ENCODE measurements around the gene CAP2.

The CAP2 gene

DNA sequence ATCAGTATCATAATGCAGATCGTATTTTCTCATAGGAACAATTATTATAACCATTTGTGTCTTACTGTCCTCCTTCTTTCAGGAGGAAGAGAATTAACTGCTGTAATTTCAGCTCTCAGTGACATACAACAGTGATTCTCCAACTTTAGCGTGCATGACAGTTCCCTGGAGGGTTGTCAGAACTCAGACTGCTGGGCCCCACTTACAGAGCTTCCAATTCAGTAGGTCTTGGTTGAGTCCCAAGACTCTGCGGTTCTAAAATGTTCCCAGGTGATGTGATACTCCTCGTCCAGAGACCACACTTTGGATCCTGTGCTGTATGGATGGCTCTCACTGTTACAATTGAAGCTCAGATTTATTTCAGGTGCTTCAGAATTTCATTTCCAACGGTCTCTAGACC lies 72.8 kb downstream of the CAP2 start:
- no peak for TF ChIP-seq ZNF274 (IDR thresholded peaks at IDR 0.05; ENCODE audit: low read depth, low read length)

DNA sequence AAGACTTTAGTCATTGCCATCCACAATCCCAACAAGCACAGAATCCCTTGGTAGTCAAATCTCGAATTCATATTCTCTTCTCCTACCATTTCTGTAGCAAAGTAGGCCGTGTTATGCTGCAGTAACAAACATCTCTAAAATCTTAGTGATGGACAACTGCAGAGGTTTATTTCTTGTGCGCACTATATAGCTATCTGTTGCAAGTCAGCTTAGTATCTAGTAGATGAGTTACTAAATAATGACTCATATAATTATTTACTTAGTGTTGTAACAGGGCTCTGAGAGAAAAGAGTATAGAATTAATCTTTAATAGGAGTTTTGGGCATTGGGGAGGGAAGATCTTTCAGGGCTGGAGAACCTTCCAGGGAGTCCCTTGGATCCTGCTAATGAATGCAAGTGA lies 73.3 kb downstream of the CAP2 start:
- no peak overlapping the region for H3K4me3 ChIP-seq (ENCODE audit: low read length)
- TF ChIP-seq ZNF274 (IDR thresholded peaks at IDR 0.05; ENCODE audit: low read depth, low read length): no peak

More for the DNA sequence above, 72.8 kb downstream of the CAP2 start:
- H3K4me3 ChIP-seq (ENCODE audit: low read length): no peak overlapping the region

- TF ChIP-seq ZNF274 (IDR thresholded peaks at IDR 0.05; ENCODE audit: low read depth, low read length): no peak
- no peak overlapping the region for H3K4me3 ChIP-seq (ENCODE audit: low read length)
Measured at GRCh38 chr6:17469006-17469832, 75.8 kb downstream of the CAP2 start.

DNA sequence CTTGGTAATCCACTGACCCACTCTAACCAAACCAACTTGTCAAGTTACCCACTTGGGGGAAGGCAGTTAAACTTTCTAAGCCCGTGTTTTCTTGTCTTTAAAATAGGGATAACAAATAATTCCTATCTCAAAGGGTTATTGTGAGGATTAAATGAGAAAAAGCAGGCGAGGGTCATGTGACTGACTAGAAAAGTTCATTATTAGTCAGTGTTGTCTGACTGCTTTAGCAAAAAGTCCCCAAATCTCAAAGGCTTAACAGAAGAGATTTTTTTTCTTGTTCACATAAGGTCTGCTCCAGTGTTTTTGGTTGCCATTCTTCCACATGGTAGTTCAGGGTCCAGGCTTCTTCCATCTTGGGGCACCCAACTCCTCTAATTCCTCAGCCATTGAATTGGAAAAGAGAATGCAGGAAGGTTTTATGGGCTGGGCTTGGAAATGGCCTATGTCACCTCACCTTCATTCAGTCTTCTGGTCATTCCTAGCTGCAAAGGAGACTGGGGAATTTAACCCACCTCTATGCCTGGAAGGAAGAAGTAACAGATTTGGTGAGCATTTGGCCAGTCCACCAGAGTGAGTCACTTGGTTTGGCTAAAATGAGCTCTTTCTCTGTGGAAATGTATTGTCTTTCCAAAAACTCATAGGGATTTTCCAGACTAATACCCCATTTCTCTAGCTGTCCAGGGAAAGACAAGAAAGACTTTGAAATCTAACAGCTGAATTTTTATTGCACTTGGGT lies 77.0 kb downstream of the CAP2 start:
- no peak overlapping the region for H3K4me3 ChIP-seq (ENCODE audit: low read length)
- TF ChIP-seq ZNF274 (IDR thresholded peaks at IDR 0.05; ENCODE audit: low read depth, low read length): no peak

- no peak for TF ChIP-seq ZNF274 (IDR thresholded peaks at IDR 0.05; ENCODE audit: low read depth, low read length)
- no peak overlapping the region for H3K4me3 ChIP-seq (ENCODE audit: low read length)
Measured at GRCh38 chr6:17470938-17471327, 77.5 kb downstream of the CAP2 start.

- no peak overlapping the region for H3K4me3 ChIP-seq (ENCODE audit: low read length)
- TF ChIP-seq ZNF274 (IDR thresholded peaks at IDR 0.05; ENCODE audit: low read depth, low read length): no peak
Measured at GRCh38 chr6:17472653-17473183, 79.3 kb downstream of the CAP2 start.

- TF ChIP-seq ZNF274 (IDR thresholded peaks at IDR 0.05; ENCODE audit: low read depth, low read length): no peak
- no peak overlapping the region for H3K4me3 ChIP-seq (ENCODE audit: low read length)
Measured at GRCh38 chr6:17473554-17473953, 80.2 kb downstream of the CAP2 start.

DNA sequence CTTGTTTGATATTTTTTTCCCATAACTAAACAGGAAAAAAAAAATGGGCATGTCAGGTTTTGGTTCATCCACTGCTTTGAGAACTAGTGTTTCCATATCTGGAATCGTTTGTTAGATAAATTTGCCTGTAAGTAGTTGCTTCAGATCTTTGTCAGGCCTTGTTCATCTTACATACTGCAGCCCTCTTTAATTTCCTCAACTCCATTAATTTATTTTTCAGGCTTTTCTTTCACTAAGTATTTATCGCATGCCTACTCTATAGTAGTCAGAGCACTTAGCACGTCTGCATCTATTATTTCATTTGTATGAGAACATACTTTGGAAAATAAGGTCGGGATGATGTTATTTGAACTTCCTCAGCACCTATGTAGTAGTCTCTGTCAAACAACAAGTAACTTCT lies 80.9 kb downstream of the CAP2 start:
- TF ChIP-seq ZNF274 (IDR thresholded peaks at IDR 0.05; ENCODE audit: low read depth, low read length): no peak
- no peak overlapping the region for H3K4me3 ChIP-seq (ENCODE audit: low read length)

- no peak overlapping the region for H3K4me3 ChIP-seq (ENCODE audit: low read length)
- no peak for TF ChIP-seq ZNF274 (IDR thresholded peaks at IDR 0.05; ENCODE audit: low read depth, low read length)
Measured at GRCh38 chr6:17475606-17476244, 82.3 kb downstream of the CAP2 start.

DNA sequence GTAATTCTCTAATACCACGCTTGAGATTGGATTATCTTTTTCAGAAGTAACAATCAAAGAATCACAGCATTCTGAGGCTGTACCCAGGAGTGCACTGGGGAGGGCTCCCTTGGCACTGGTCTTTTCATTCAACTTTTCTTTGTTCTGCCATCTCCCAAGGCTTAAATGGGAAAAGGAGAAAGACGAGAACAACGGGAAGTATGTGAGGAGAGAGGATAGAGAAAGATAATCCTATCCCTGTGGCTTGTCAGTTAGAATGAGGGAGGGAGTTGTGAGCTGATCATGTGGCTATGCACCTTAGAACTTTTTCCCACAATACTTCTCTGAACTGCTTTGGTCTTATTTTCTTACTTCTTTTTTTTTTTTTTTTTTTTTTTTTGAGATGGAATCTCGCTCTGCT lies 83.1 kb downstream of the CAP2 start:
- H3K4me3 ChIP-seq (ENCODE audit: low read length): no peak overlapping the region
- no peak for TF ChIP-seq ZNF274 (IDR thresholded peaks at IDR 0.05; ENCODE audit: low read depth, low read length)

- H3K4me3 ChIP-seq (ENCODE audit: low read length): no peak overlapping the region
- no peak for TF ChIP-seq ZNF274 (IDR thresholded peaks at IDR 0.05; ENCODE audit: low read depth, low read length)
Measured at GRCh38 chr6:17477356-17477755, 84.0 kb downstream of the CAP2 start.

- no peak overlapping the region for H3K4me3 ChIP-seq (ENCODE audit: low read length)
Measured at GRCh38 chr6:17478223-17478907, 85.0 kb downstream of the CAP2 start.

GRCh38 chr6:17478946-17479345 lies 85.6 kb downstream of the CAP2 start:
- no peak overlapping the region for H3K4me3 ChIP-seq (ENCODE audit: low read length)
- no peak for TF ChIP-seq ZNF274 (IDR thresholded peaks at IDR 0.05; ENCODE audit: low read depth, low read length)

More at GRCh38 chr6:17478223-17478907, 85.0 kb downstream of the CAP2 start:
- TF ChIP-seq ZNF274 (IDR thresholded peaks at IDR 0.05; ENCODE audit: low read depth, low read length): no peak

- TF ChIP-seq ZNF274 (IDR thresholded peaks at IDR 0.05; ENCODE audit: low read depth, low read length): no peak
- H3K4me3 ChIP-seq (ENCODE audit: low read length): no peak overlapping the region
Measured at GRCh38 chr6:17480476-17480875, 87.1 kb downstream of the CAP2 start.
